K562 (cell line): Measurements from ENCODE around the gene MAGI1. TPM values are rescaled to one million over a fixed set of nuclear protein-coding genes. Genes with fewer than 3 reads are reported as not detected.

Source experiments
- CREB1 ChIP-seq, 2 experiments: sonication (generic) in 1 of 2; formaldehyde crosslinking in 1 of 2; IDR thresholded peaks; 2 replicates each; pipeline versions ENCODE4 v1.6.1 to v1.8.0; 2012 to 2022; ENCODE audit warnings: inconsistent platforms in 1 of 2, mild to moderate bottlenecking in 1 of 2, missing genetic modification reagents in 1 of 2, moderate library complexity in 1 of 2
- SNAPC5 ChIP-seq: fragments of 250-450 bp; sonication (Bioruptor Pico); IDR thresholded peaks from 2 replicates; pipeline ENCODE4 v1.8.0; 2021; ENCODE audit warnings: moderate library complexity, mild to moderate bottlenecking, inconsistent platforms
- SP2 ChIP-seq: IDR thresholded peaks from 2 replicates; pipeline ENCODE4 v1.6.1; 2011; ENCODE audit warnings: mild to moderate bottlenecking, low read depth, low read length, moderate library complexity; ENCODE audit not compliant: poor library complexity, severe bottlenecking; ENCODE audit errors: extremely low read depth
- ZBTB40 ChIP-seq, 2 experiments: fragments of 450-650 bp in 1 of 2; sonication (generic) in 1 of 2; formaldehyde crosslinking in 1 of 2; IDR thresholded peaks; 2 replicates each; pipeline versions ENCODE4 v1.7.1 to v1.9.0; 2016 to 2022; ENCODE audit warnings: inconsistent platforms in 1 of 2, mild to moderate bottlenecking in 1 of 2, missing genetic modification reagents in 1 of 2
- ZNF253 ChIP-seq: fragments of 250-450 bp; sonication (Bioruptor Pico); conservative IDR thresholded peaks from 2 replicates; pipeline ENCODE4 v1.6.1; 2021; ENCODE audit warnings: mild to moderate bottlenecking
- polyA plus RNA-seq, 8 experiments: library from polyadenylated mRNA; depleted of rRNA in 4 of 8; stranded (reverse) in 5 of 8; unstranded in 3 of 8; fragments of >200 nt; fragmentation: Nextera tagmentation in 2 of 8; fragmentation: Illumina TruSeq in 1 of 8; extraction: Ambion mirVana in 2 of 8; extraction: Trizol in 1 of 8; gene quantifications; 2 replicates each; pipeline versions ENCODE4 v1.2.1 to v1.2.3, GENCODE V29; 2011 to 2014; ENCODE audit warnings: inconsistent platforms in 1 of 8, missing spikeins in 1 of 8
- total RNA-seq, 7 experiments: library from RNA; depleted of rRNA in 6 of 7; stranded (reverse); fragments of >200 nt in 6 of 7; fragmentation: Illumina TruSeq in 2 of 7; extraction: Trizol in 2 of 7; gene quantifications; 2 replicates each; pipeline versions ENCODE4 v1.2.1 to v1.2.3, GENCODE V29; 2011 to 2021; ENCODE audit warnings: low replicate concordance in 1 of 7

Gene MAGI1
- total and polyA plus RNA-seq, 9 of the 15 experiments (the other 6 are each of a cell fraction or from before 2014, with no cell fraction given): 7.8 to 59.4 (median 43.2) TPM

- no peak for TF ChIP-seq SP2
- TF ChIP-seq SNAPC5 (CRISPR knock-in tag): no peak
- TF ChIP-seq ZBTB40 (IDR thresholded peaks at IDR 0.05): no peak
- no peak for TF ChIP-seq ZBTB40 (CRISPR knock-in tag; IDR thresholded peaks at IDR 0.05)
- no peak for TF ChIP-seq ZNF253
- TF ChIP-seq CREB1 (IDR thresholded peaks at IDR 0.05): no peak
- no peak for TF ChIP-seq CREB1 (CRISPR knock-in tag; IDR thresholded peaks at IDR 0.05)
Measured at GRCh38 chr3:65687741-65688140, 351.0 kb downstream of the MAGI1 start (continued).
